Stimulated activated CD8-positive, alpha-beta memory T cell treated with anti-CD3 and anti-CD28 coated beads, Interleukin-7, amount 100 ng/mL, for 1 hour (primary cell): Measurements from ENCODE around the gene CENPP.

ENCODE experiments used
- DNase-seq, 2 donors: peaks; one replicate each; pipeline ENCODE4 v3.0.0-alpha.2; 2020; ENCODE audit warnings: low read depth in 2 of 2

The CENPP gene

GRCh38 chr9:92637886-92638620 lies 312.3 kb downstream of the CENPP start:
- no peak for DNase-seq

GRCh38 chr9:92638621-92639101 lies 312.9 kb downstream of the CENPP start:
- no peak for DNase-seq

GRCh38 chr9:92639124-92639523 lies 313.4 kb downstream of the CENPP start:
- no peak for DNase-seq

- no peak for DNase-seq
Measured at GRCh38 chr9:92639791-92640271, 314.1 kb downstream of the CENPP start.

GRCh38 chr9:92640398-92641091 lies 314.8 kb downstream of the CENPP start:
- DNase-seq = no peak

GRCh38 chr9:92641092-92641809 lies 315.5 kb downstream of the CENPP start:
- DNase-seq = no peak

GRCh38 chr9:92642041-92642451 lies 316.3 kb downstream of the CENPP start:
- no peak for DNase-seq

GRCh38 chr9:92642564-92642963 lies 316.8 kb downstream of the CENPP start:
- no peak for DNase-seq

- no peak for DNase-seq
Measured at GRCh38 chr9:92644278-92644677, 318.5 kb downstream of the CENPP start.

GRCh38 chr9:92645041-92645440 lies 319.3 kb downstream of the CENPP start:
- DNase-seq = no peak

GRCh38 chr9:92647671-92648473 lies 322.1 kb downstream of the CENPP start:
- DNase-seq = no peak

- no peak for DNase-seq
Measured at GRCh38 chr9:92648474-92648971, 322.8 kb downstream of the CENPP start.

GRCh38 chr9:92649007-92649406 lies 323.3 kb downstream of the CENPP start:
- DNase-seq = no peak

GRCh38 chr9:92650296-92650695 lies 324.5 kb downstream of the CENPP start:
- DNase-seq = no peak

GRCh38 chr9:92650839-92651621 lies 325.3 kb downstream of the CENPP start:
- DNase-seq = no peak

GRCh38 chr9:92652461-92652860 lies 326.7 kb downstream of the CENPP start:
- DNase-seq = no peak

GRCh38 chr9:92654481-92655301 lies 328.9 kb downstream of the CENPP start:
- DNase-seq = no peak

- no peak for DNase-seq
Measured at GRCh38 chr9:92655366-92655765, 329.6 kb downstream of the CENPP start.

GRCh38 chr9:92655896-92656536 lies 330.3 kb downstream of the CENPP start:
- DNase-seq = no peak
